H1 (cell line): ENCODE data around the gene VTN. TPM values are rescaled to one million over a fixed set of nuclear protein-coding genes. Genes with fewer than 3 reads are reported as not detected.
A peak's percentile ranks its signal among the peaks of the same experiment; 100 is the strongest.

Experiments used
- CTCF ChIA-PET: fragments of 300-600 bp; sonication (Branson Sonifier 250); formaldehyde crosslinking; loops from one replicate; lab custom pipeline; 2021; ENCODE audit not compliant: partially characterized antibody; lab: Charles Lee
- POLR2A ChIA-PET: fragments of 300-600 bp; sonication (Branson Sonifier 250); formaldehyde crosslinking; loops from one replicate; lab custom pipeline; 2021; ENCODE audit warnings: inconsistent platforms; ENCODE audit not compliant: partially characterized antibody; lab: Charles Lee
- DNase-seq, 2 experiments: peaks; one replicate each; pipeline versions ENCODE4 v3.0.0 to v3.0.0-alpha.2; 2010 to 2022; ENCODE audit warnings: low spot score in 2 of 2, low read depth in 1 of 2, mixed read lengths in 1 of 2
- FAIRE-seq: peaks from 2 replicates; lab custom pipeline; 2011; peaks lifted over from hg19 to GRCh38; lab: Jason Lieb, UNC
- H2AFZ ChIP-seq: 2 replicates; pipeline ENCODE4 v1.8.1; 2012; ENCODE audit warnings: low read length, inconsistent platforms
- H2AK5ac ChIP-seq: 2 replicates; pipeline ENCODE4 v1.6.1; 2013; ENCODE audit warnings: low read depth, low read length
- H2BK120ac ChIP-seq: replicated peaks from 2 replicates; pipeline ENCODE3; 2013; ENCODE audit warnings: low read depth, low read length, inconsistent platforms
- H2BK12ac ChIP-seq: 2 replicates; pipeline ENCODE4 v1.6.1; 2013; ENCODE audit warnings: low read depth, low read length
- H2BK15ac ChIP-seq: 2 replicates; pipeline ENCODE4 v1.6.1; 2013; ENCODE audit warnings: low read length
- H2BK20ac ChIP-seq: 2 replicates; pipeline ENCODE4 v1.6.1; 2013; ENCODE audit warnings: low read length
- H2BK5ac ChIP-seq: 2 replicates; pipeline ENCODE4 v1.6.1; 2013; ENCODE audit warnings: low read depth, low read length
- H3K14ac ChIP-seq: 2 replicates; pipeline ENCODE4 v1.6.1; 2013; ENCODE audit warnings: inconsistent platforms; ENCODE audit not compliant: insufficient read length
- H3K18ac ChIP-seq: 2 replicates; pipeline ENCODE4 v1.6.1; 2013; ENCODE audit warnings: low read length; ENCODE audit errors: extremely low read depth
- H3K23ac ChIP-seq: 2 replicates; pipeline ENCODE4 v1.6.1; 2013; ENCODE audit warnings: inconsistent platforms; ENCODE audit not compliant: insufficient read length
- H3K23me2 ChIP-seq: 2 replicates; pipeline ENCODE4 v1.6.1; 2013; ENCODE audit warnings: low read depth, low read length
- H3K27ac ChIP-seq: 2 replicates; pipeline ENCODE4 v1.6.1; 2011; ENCODE audit warnings: low read depth, low read length, inconsistent platforms
- H3K27me3 ChIP-seq, 4 experiments: replicated peaks in 1 of 4; 1 replicate in 1 of 4; 2 replicates in 3 of 4; pipeline versions ENCODE4 v1.6.1 to v1.8.1; 2011 to 2013; ENCODE audit warnings: low read length in 3 of 4, mild to moderate bottlenecking in 3 of 4, inconsistent platforms in 2 of 4, mixed read lengths in 2 of 4, moderate library complexity in 1 of 4; ENCODE audit not compliant: control insufficient read depth in 3 of 4, insufficient read depth in 3 of 4; ENCODE audit errors: extremely low read depth in 1 of 4
- H3K36me3 ChIP-seq, 4 experiments: 2 replicates each; pipeline versions ENCODE4 v1.6.1 to v1.8.1; 2011 to 2013; ENCODE audit warnings: mild to moderate bottlenecking in 4 of 4, low read length in 3 of 4, moderate library complexity in 2 of 4, control low read depth in 1 of 4, inconsistent platforms in 1 of 4; ENCODE audit not compliant: insufficient read depth in 4 of 4, control insufficient read depth in 2 of 4
- H3K4ac ChIP-seq: replicated peaks from 2 replicates; pipeline ENCODE3; 2013; ENCODE audit warnings: low read length, low read depth, mixed read lengths, inconsistent platforms; ENCODE audit not compliant: insufficient read length
- H3K4me1 ChIP-seq, 4 experiments: replicated peaks in 1 of 4; 1 replicate in 1 of 4; 2 replicates in 3 of 4; pipeline versions ENCODE4 v1.6.1 to v1.8.1; 2011 to 2013; ENCODE audit warnings: low read length in 3 of 4, inconsistent platforms in 2 of 4, mixed read lengths in 1 of 4; ENCODE audit not compliant: insufficient read depth in 4 of 4, control insufficient read depth in 3 of 4
- H3K4me2 ChIP-seq, 2 experiments: 2 replicates each; pipeline versions ENCODE4 v1.6.1 to v1.8.1; 2011 to 2013; ENCODE audit warnings: low read depth in 2 of 2, low read length in 2 of 2, control low read depth in 1 of 2, inconsistent platforms in 1 of 2, mild to moderate bottlenecking in 1 of 2; ENCODE audit not compliant: insufficient read depth in 1 of 2
- H3K4me3 ChIP-seq, 4 experiments: fragments of 200-600, 300-600 bp in 1 of 4; sonication (generic), shearing (Covaris generic), sonication (Bioruptor Twin) in 1 of 4; 2 replicates each; pipeline versions ENCODE4 v1.5.1 to v1.8.1; 2011 to 2016; ENCODE audit warnings: low read length in 4 of 4, low read depth in 3 of 4, control low read depth in 2 of 4, inconsistent platforms in 2 of 4, mild to moderate bottlenecking in 2 of 4, mixed read lengths in 1 of 4, moderate library complexity in 1 of 4; ENCODE audit not compliant: insufficient read depth in 2 of 4; ENCODE audit errors: extremely low read depth in 1 of 4
- H3K56ac ChIP-seq: replicated peaks from 2 replicates; pipeline ENCODE3; 2013; ENCODE audit warnings: low read depth, mild to moderate bottlenecking, mixed read lengths, low read length, inconsistent platforms; ENCODE audit not compliant: insufficient read length
- H3K79me1 ChIP-seq: 2 replicates; pipeline ENCODE4 v1.6.1; 2013; ENCODE audit warnings: low read depth, low read length, control low read depth
- H3K79me2 ChIP-seq, 2 experiments: 2 replicates each; pipeline versions ENCODE4 v1.6.1 to v1.8.1; 2012 to 2013; ENCODE audit warnings: low read length in 2 of 2, mild to moderate bottlenecking in 2 of 2, inconsistent platforms in 1 of 2; ENCODE audit not compliant: insufficient read depth in 2 of 2, control insufficient read depth in 1 of 2
- H3K9ac ChIP-seq, 4 experiments: replicated peaks in 1 of 4; 1 replicate in 1 of 4; 2 replicates in 3 of 4; pipeline versions ENCODE4 v1.6.1 to v1.8.1; 2011 to 2013; ENCODE audit warnings: low read depth in 3 of 4, low read length in 3 of 4, control low read depth in 2 of 4, mild to moderate bottlenecking in 2 of 4, moderate library complexity in 2 of 4, inconsistent platforms in 1 of 4; ENCODE audit errors: extremely low read depth in 1 of 4
- H3K9me3 ChIP-seq, 2 experiments: 2 replicates each; pipeline versions ENCODE4 v1.6.1 to v1.8.1; 2012 to 2013; ENCODE audit warnings: mild to moderate bottlenecking in 2 of 2, moderate library complexity in 2 of 2, control low read depth in 1 of 2, inconsistent platforms in 1 of 2, low read depth in 1 of 2, low read length in 1 of 2, mixed read lengths in 1 of 2; ENCODE audit not compliant: insufficient read depth in 2 of 2
- H4K20me1 ChIP-seq, 2 experiments: replicated peaks in 1 of 2; 2 replicates each; pipeline versions ENCODE3 to v1.8.1; 2011 to 2013; ENCODE audit warnings: inconsistent platforms in 2 of 2, low read length in 2 of 2, mild to moderate bottlenecking in 1 of 2; ENCODE audit not compliant: insufficient read depth in 2 of 2, control insufficient read depth in 1 of 2
- H4K5ac ChIP-seq: 2 replicates; pipeline ENCODE4 v1.6.1; 2013; ENCODE audit warnings: low read length, low read depth, mixed read lengths, inconsistent platforms; ENCODE audit not compliant: insufficient read length
- H4K8ac ChIP-seq: 2 replicates; pipeline ENCODE4 v1.8.0; 2013; ENCODE audit warnings: mild to moderate bottlenecking, moderate library complexity, low read length, inconsistent platforms; ENCODE audit not compliant: insufficient read depth; ENCODE audit errors: extremely low read depth
- H4K91ac ChIP-seq: replicated peaks from 2 replicates; pipeline ENCODE3; 2013; ENCODE audit warnings: low read length, mixed read lengths, inconsistent platforms; ENCODE audit not compliant: insufficient read length
- KDM5A ChIP-seq: fragments of 200-600 bp; IDR thresholded peaks from 2 replicates; pipeline ENCODE4 v1.7.1; 2012; ENCODE audit warnings: mild to moderate bottlenecking, low read length, inconsistent platforms, mixed read lengths
- POLR2A ChIP-seq, 2 experiments: IDR thresholded peaks; 1 replicate in 1 of 2; 2 replicates in 1 of 2; pipeline ENCODE4 v1.6.1; 2011; ENCODE audit warnings: low read depth in 2 of 2, low read length in 2 of 2, mild to moderate bottlenecking in 2 of 2; ENCODE audit errors: control extremely low read depth in 1 of 2
- SIX5 ChIP-seq: IDR thresholded peaks from 2 replicates; pipeline ENCODE4 v1.6.1; 2011; ENCODE audit warnings: mild to moderate bottlenecking, low read depth, low read length
- WGBS, 2 experiments: shearing (Covaris generic) in 1 of 2; methylation state at CpG; one replicate each; pipeline versions ENCODE4 v1.1.6 to v1.1.7; 2013 to 2015; ENCODE audit warnings: low lambda C conversion rate in 2 of 2, mixed read lengths in 2 of 2, inconsistent platforms in 1 of 2, low coverage in 1 of 2, missing lambda C conversion rate in 1 of 2; ENCODE audit not compliant: insufficient replicate concordance in 2 of 2, insufficient coverage in 1 of 2, insufficient read length in 1 of 2; ENCODE audit errors: extremely low coverage in 1 of 2, missing lambda C conversion rate in 1 of 2; 5-methylcytosine and 5-hydroxymethylcytosine counted together
- polyA plus RNA-seq, 7 experiments: library from polyadenylated mRNA; depleted of rRNA in 3 of 7; stranded (reverse) in 5 of 7; unstranded in 2 of 7; fragments of >200 nt in 5 of 7; fragments of 200-250 nt in 2 of 7; gene quantifications; 1 replicate in 5 of 7; 2 replicates in 1 of 7; 4 replicates in 1 of 7; pipeline versions ENCODE4 v1.2.1 to v1.2.3, GENCODE V29; 2011 to 2013; ENCODE audit warnings: missing spikeins in 2 of 7, mixed read lengths in 2 of 7
- total RNA-seq: library from RNA; stranded (reverse); fragmentation: NEBNext Ultra II Directional; extraction: Animal tissue kit (Norgen Biotek cat#: 25700); gene quantifications from 2 replicates; pipeline ENCODE4 v1.2.1, GENCODE V29; 2021

Gene VTN
- total and polyA plus RNA-seq, 2 of the 8 experiments (the other 6 are each of a cell fraction or from before 2014, with no cell fraction given): 0.18 TPM; not detected in 1

DNA sequence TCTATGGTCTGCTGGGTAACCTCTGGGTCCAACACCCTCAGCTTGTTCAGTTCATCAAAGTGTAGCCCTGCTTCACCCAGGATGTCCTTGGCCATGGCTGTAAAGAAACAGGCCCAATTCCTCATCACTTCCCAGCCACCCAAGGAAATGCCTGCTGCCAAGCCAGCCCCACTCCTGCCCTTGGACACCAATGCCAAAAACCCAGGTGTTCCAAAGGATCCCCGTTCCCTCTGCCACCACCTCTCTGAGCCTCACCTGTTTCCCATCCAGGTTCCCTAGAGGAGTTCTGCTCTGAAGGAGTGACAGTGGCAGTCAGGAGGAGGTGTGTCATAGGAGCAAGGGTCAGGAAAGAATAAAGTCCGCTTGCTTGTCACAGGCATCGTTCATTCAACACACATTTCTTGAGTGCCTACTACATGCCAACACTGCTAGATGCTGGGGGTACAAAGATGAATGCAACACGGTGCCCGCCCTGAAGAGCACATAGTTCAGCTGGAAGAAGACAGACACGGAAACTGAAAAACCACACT is 38.2 kb downstream of the VTN start:
- H3K27ac ChIP-seq: no peak overlapping the region
- H2BK12ac ChIP-seq: no peak overlapping the region
- H3K9ac ChIP-seq: no peak overlapping the region
- peaks cover 0 to 10% (median 8%) of the 10 kb centered on the region in 4 experiments; a peak in 6 of 7 replicates for H3K4me1 ChIP-seq
- no peak overlapping the region for H4K5ac ChIP-seq
- no peak overlapping the region for H3K14ac ChIP-seq
- H4K91ac ChIP-seq: no peak overlapping the region
- no peaks in the 10 kb centered on the region for H3K9me3 ChIP-seq
- no peak overlapping the region for H3K56ac ChIP-seq
- H2BK20ac ChIP-seq: no peak overlapping the region
- H3K4me3 ChIP-seq: no peak overlapping the region
- H3K27me3 ChIP-seq: no peaks in the 10 kb centered on the region
- H3K36me3 ChIP-seq: peaks cover 8 to 24% (median 18%) of the 10 kb centered on the region in 4 experiments
- no peak overlapping the region for H3K18ac ChIP-seq
- H3K4me2 ChIP-seq: no peak overlapping the region
- H2BK120ac ChIP-seq: no peak overlapping the region
- peaks cover 10% of the 10 kb centered on the region; the same call in 1 of the 2 replicates for H3K23me2 ChIP-seq
- H4K20me1 ChIP-seq: peaks cover 7% of the 10 kb centered on the region in 2 experiments
- peaks cover 0 to 8% of the 10 kb centered on the region in 2 experiments; a peak in 2 of 4 replicates for H3K79me2 ChIP-seq
- WGBS, 2 experiments: 90% methylated on average over 6 of the region's 6 CpGs; no CpG with 5 or more reads in 1 of the 2 experiments
- TF ChIP-seq POLR2A (IDR thresholded peaks at IDR 0.05; ENCODE audit: control extremely low read depth in 1 of 2, low read depth in 2 of 2, low read length in 2 of 2) (peak; percentile 5 to 44; a peak in 2 of 3 replicates), KDM5A (no peak), SIX5 (no peak)
- no peak overlapping the region for H2AK5ac ChIP-seq
- ChIA-PET CTCF (interaction anchor here (1.2 kb wide), 1 partner anchor 12 kb away, joined by 4 read pairs; no protein-coding TSS in a partner anchor), POLR2A (interaction anchor here (1.6 to 2.9 kb wide), 2 partner anchors 13 to 15 kb away, joined by 3 to 30 read pairs; partner anchors contain the start of gene TMEM97)
- peaks cover 7% of the 10 kb centered on the region for H3K79me1 ChIP-seq
- DNase-seq: no peak
- peak overlapping the region; percentile 26; the same call in 1 of the 2 replicates for H4K8ac ChIP-seq
- H2BK5ac ChIP-seq: no peak overlapping the region
- no peak overlapping the region for H2AFZ ChIP-seq
- no peak overlapping the region for H2BK15ac ChIP-seq
- H3K23ac ChIP-seq: no peak overlapping the region
- no peak for FAIRE-seq
- no peak overlapping the region for H3K4ac ChIP-seq
